ENCODE results near the gene MSI2.

The MSI2 gene

GRCh38 chr17:57466017-57466471 is 209.7 kb downstream of the MSI2 start:
- DNase-seq = no peak

- DNase-seq = no peak
Measured at GRCh38 chr17:57466521-57466920, 210.2 kb downstream of the MSI2 start.

GRCh38 chr17:57467226-57467625 is 210.9 kb downstream of the MSI2 start:
- no peak for DNase-seq

- DNase-seq = no peak
Measured at GRCh38 chr17:57467801-57468200, 211.5 kb downstream of the MSI2 start.

GRCh38 chr17:57468932-57469775 is 212.8 kb downstream of the MSI2 start:
- DNase-seq = no peak

GRCh38 chr17:57470906-57471305 is 214.6 kb downstream of the MSI2 start:
- no peak for DNase-seq

GRCh38 chr17:57471868-57472368 is 215.6 kb downstream of the MSI2 start:
- no peak for DNase-seq

GRCh38 chr17:57475796-57476195 is 219.5 kb downstream of the MSI2 start:
- DNase-seq = no peak

- DNase-seq = no peak
Measured at GRCh38 chr17:57477522-57478362, 221.4 kb downstream of the MSI2 start.

- DNase-seq = no peak
Measured at GRCh38 chr17:57478478-57479250, 222.3 kb downstream of the MSI2 start.

GRCh38 chr17:57480438-57481196 is 224.3 kb downstream of the MSI2 start:
- no peak for DNase-seq

- no peak for DNase-seq
Measured at GRCh38 chr17:57481910-57482391, 225.6 kb downstream of the MSI2 start.

- DNase-seq = no peak
Measured at GRCh38 chr17:57482657-57483056, 226.3 kb downstream of the MSI2 start.

- no peak for DNase-seq
Measured at GRCh38 chr17:57484081-57484666, 227.9 kb downstream of the MSI2 start.

GRCh38 chr17:57484826-57485565 is 228.7 kb downstream of the MSI2 start:
- DNase-seq = no peak

- no peak for DNase-seq
Measured at GRCh38 chr17:57485566-57485865, 229.2 kb downstream of the MSI2 start.

GRCh38 chr17:57485916-57486881 is 229.9 kb downstream of the MSI2 start:
- DNase-seq = no peak

GRCh38 chr17:57486882-57487301 is 230.6 kb downstream of the MSI2 start:
- no peak for DNase-seq

- DNase-seq = no peak
Measured at GRCh38 chr17:57487573-57487972, 231.2 kb downstream of the MSI2 start.

- no peak for DNase-seq
Measured at GRCh38 chr17:57488856-57489255, 232.5 kb downstream of the MSI2 start.
